ENCODE measurements around the gene PRR29.
"Not testable (repeated sequence)": the region's sequence is repeated elsewhere in the genome, so short reads cannot be mapped to it uniquely, and the experiment has no call there.

Gene PRR29

DNA sequence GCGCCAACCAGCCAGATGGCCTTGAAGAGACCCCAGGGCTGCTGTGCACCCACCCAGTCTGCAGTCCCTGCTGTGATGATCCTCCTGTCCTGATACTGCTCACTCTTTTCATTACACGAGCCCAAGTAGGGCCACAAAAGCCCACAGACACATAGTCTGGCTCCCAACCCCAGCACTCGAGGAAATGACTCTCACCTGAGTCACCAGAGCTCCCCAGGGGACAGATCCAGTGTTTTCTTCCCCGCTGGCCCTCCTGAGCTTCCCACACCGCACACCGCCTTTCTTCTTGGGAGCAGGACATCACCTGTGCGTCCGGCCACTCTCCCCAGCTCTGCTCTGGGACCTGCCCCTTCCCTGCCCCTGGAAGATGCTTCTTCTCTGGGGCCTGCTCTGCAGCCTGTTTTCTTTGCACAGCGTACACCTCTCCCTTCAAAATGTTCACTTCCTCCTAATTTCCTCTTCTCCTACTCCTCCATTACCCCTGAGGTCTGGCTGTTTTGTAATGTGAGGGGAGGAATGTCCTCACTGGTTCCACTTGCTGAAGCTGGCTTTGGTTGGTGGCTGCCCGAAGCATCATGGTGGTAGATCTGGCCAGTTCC lies 23.5 kb upstream of the PRR29 start:
- DNase-seq (ENCODE audit: low read depth) = no peak

DNA sequence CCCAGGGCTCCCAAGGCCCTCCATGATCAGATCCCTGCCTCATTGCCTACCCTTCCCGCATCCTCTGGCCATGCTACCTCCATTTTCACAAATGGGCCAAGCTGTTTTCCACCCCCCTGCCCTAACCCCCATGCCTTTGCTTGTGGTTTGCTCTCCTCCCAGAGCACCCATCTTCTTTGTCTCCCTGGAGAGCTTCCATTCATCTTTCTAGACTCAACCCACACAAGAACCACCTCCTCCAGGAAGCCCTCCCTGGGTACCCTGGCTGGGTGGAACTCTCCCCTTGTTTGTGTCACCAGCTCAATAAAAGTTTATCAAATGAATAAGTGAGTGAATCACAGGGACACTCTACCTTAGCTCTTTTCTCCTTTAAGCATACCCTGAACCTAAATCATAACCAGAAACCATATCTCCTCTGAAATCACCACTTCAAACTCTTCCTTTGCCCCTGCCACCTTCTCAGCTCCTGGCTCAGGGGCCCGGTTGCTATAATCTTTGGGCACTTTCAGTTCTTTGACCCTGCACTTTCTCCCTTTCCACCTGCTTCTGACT lies 22.5 kb upstream of the PRR29 start:
- DNase-seq (ENCODE audit: low read depth) = no peak

DNA sequence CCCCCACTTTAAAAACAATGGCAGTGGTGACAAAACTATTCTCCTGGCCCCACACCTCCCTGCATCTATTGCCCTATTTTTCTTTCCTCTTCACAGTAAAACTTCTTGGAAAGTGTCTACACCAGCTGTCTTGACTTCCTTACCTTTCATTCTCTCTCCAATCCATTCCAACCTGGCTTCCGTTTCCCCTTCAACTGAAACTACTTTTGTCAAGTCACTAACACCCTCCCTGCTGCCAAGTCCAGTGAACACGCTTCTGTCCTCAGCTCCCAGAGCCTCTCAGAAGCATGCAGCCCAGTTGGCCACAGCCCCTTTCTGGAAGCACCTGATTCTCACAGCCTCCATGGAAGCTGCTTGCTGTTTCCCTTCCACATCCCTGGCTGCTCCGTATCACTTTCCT lies 21.4 kb upstream of the PRR29 start:
- no peak for DNase-seq (ENCODE audit: low read depth)

- no peak for DNase-seq (ENCODE audit: low read depth)
Measured at GRCh38 chr17:63978272-63979200, 19.6 kb upstream of the PRR29 start.

GRCh38 chr17:63982641-63983040 lies 15.5 kb upstream of the PRR29 start:
- DNase-seq (ENCODE audit: low read depth) = not testable (repeated sequence)

DNA sequence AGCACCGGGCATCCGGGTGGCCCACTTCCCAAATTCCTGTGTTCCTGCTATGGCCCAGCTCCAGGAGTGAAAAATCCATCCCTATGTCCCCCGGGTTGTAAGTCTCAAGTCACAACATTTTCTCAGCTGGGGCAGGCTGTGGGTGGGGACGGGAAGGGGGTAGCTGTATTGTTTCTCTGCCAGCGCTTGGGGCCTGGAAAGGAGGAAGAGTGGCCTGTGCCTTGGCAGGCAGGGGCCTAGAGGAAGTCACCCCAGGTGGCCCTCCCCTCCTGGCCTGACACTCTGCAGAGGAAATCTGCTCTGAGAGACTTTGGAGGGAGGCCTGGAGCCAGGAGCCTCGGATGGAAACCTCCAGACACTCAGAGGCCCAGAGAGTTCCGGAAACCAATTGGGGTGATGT lies 14.8 kb upstream of the PRR29 start:
- DNase-seq (ENCODE audit: low read depth) = no peak

GRCh38 chr17:63984236-63984635 lies 13.9 kb upstream of the PRR29 start:
- DNase-seq (ENCODE audit: low read depth) = no peak

GRCh38 chr17:63984651-63985386 lies 13.3 kb upstream of the PRR29 start:
- DNase-seq (ENCODE audit: low read depth) = no peak

- DNase-seq (ENCODE audit: low read depth) = no peak
Measured at GRCh38 chr17:63985387-63986140, 12.6 kb upstream of the PRR29 start.

- DNase-seq (ENCODE audit: low read depth) = no peak
Measured at GRCh38 chr17:63986821-63987220, 11.3 kb upstream of the PRR29 start.

DNA sequence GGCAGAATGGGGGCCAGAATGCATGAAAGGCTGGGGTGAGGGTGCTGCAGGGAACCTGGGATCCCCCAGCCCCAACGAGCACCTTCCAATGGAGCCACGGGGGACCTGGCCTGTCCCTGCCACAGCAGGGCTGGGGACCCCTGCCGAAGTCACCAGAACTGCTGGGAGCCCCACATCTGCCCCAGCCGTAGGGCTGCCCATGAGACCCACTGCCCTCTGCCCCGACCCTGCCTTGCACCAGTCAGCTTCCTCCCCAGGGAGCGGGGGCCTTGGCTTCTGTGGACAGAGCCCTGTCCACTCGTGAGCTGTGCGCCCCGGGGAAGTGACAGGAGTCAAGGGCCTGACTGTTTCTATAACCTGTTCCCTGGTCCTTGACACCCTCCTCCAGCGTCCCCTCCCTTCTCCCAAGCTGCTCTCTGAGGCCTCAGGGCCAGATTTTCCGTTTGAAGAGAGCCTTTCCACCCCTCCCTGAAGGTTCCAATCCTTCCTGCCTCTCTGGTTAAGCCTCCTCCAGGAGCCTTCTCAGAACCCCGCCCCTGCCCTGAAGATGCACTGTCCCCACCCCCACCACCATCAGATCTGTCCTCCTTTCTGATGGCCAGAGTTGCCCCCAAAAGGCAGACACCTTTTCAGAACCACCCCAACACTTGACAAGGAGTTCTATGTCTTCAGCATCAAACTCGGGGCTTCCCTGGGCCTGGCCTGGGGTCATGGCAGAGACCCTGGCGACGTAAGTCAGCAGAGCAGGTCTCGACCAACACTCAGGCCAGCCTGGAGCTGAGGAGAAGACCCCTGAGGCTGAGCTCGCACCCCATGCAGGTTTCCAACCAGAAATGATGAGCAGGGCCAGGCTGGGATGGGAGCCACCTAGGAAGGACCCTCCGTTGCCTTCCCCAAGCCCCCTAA lies 10.7 kb upstream of the PRR29 start:
- DNase-seq (ENCODE audit: low read depth) = no peak

GRCh38 chr17:63988127-63988478 lies 10.0 kb upstream of the PRR29 start:
- DNase-seq (ENCODE audit: low read depth) = no peak

DNA sequence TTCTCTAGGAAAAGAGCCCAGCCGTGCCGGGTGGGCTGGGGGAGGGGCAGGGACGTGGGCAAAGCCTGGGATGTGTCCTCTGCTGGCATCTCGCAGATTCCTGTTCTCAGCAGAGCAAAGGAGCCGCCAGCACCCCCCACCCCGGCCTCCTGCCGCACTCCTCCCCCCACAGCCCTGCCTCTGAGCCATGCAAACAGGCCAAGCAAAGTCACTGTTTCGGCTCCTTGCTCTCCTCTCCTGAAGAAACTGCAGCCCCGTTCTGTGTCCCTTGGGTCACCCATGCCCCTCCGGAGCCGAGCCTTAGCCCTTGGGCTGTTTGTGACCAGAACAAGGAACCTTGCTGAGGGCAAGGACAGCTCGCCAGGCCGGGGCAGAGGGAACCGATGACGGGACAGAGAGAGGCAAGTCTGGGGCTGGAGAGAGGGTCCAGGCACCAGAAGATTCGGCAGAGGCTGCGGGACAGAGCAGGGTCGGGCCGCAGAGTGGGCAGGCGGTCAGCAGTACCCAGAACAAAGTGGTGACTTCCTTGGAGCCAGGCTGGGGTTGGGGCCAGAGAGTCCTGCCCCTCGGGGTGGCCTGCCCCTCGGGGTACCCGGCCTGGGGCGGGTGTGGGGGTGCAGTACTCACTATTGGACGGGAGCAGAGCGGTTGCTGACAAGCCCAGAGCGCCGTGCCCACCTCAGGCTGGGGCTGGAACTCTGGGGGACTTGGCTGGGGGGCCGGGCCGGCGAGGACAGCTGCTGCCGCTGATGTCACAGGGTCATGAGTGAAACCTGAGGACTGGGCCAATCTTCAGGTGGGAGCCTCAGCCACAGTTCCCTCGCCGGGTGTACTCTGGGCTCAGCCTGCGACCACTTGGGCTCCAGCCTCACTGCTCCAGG lies 9.2 kb upstream of the PRR29 start:
- DNase-seq (ENCODE audit: low read depth) = no peak

DNA sequence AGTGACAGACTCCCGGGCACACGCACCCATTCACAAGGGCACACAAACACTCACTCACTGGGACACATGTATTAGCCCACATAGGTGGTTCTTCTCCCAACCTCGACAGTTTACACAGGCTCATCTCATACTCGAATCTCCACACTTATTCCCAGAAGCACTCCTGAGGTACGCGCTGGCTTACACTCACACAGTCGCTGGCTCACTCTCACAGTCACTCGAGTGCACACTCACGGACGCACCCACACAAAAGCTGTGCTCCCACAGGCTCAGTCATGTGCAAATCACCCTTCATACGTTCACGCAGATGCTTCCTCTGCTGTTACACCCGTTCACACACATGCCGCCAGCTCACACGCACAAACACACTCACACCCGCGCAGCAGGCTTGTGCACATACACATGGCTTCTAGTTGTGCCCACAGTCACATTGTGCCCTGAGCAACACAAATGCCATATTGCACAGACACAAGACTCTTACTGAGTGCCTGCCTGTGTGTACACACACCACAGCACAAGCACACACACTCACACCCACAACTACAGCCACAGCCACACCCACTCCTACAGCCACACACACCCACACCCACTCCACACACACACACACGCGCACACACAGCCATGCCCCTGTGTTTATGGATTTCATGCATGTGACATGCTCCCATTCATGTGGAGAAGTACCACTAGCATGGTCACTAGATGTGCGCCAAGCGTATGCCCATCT lies 8.4 kb upstream of the PRR29 start:
- no peak for DNase-seq (ENCODE audit: low read depth)

- no peak for DNase-seq (ENCODE audit: low read depth)
Measured at GRCh38 chr17:63991611-63992010, 6.5 kb upstream of the PRR29 start.

- no peak for DNase-seq (ENCODE audit: low read depth)
Measured at GRCh38 chr17:63993368-63993985, 4.7 kb upstream of the PRR29 start.

- no peak for DNase-seq (ENCODE audit: low read depth)
Measured at GRCh38 chr17:63995626-63996025, 2.5 kb upstream of the PRR29 start.

DNA sequence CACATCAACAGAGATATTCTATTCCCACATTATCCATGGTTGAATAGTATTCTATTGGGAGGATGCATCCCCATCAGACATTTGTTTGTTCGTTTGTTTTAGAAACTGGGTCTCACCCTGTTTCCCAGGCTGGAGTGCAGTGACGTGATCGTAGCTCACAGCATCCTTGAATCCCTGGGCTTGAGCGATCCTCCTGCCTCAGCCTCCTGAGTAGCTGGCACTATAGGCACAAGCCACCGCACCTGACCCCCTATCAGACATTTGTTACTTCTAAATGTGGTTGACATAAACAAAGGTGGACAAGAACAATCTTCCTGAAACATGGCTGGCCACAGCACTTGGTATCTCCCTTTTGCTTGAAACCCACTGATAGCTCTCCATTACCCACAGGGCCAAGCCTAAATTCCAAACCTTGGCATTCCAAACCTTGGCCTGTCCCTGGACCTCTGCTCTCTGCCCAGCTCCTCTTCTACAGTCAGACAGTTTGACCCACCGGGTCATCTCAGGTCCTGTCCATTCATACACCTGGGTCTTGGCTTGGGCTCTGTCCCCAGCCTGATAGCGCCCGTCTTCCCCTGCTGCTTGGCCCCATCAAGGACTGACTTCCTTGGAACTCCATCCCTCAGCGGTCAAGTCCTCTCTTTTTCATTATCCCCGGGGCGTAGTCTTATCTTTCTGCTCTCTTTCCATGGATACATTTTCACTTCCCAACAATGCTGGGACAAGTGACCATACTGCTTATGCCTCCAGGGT lies 1.5 kb upstream of the PRR29 start:
- no peak for DNase-seq (ENCODE audit: low read depth)

Measured in CMK (cell line).